Osteoblast (primary cell): Measurements from ENCODE around the gene CAMKMT. TPM values are rescaled to one million over a fixed set of nuclear protein-coding genes. Genes with fewer than 3 reads are reported as not detected.
A peak's percentile ranks its signal among the peaks of the same experiment; 100 is the strongest.

Experiments
- DNase-seq: peaks from one replicate; pipeline ENCODE4 v3.0.0; 2011; ENCODE audit warnings: low spot score, mixed read lengths; ENCODE audit not compliant: insufficient read length; ENCODE audit errors: missing footprints
- H2AFZ ChIP-seq: 2 replicates; pipeline ENCODE4 v1.6.0; 2011; ENCODE audit warnings: mild to moderate bottlenecking, low read length
- H3K27ac ChIP-seq: 2 replicates; pipeline ENCODE4 v1.5.1; 2011; ENCODE audit warnings: mild to moderate bottlenecking, low read depth, low read length, moderate library complexity
- H3K27me3 ChIP-seq: 2 replicates; pipeline ENCODE4 v1.6.0; 2012; ENCODE audit warnings: mild to moderate bottlenecking, control low read depth, inconsistent platforms, low read length, moderate library complexity; ENCODE audit not compliant: insufficient read depth
- H3K36me3 ChIP-seq: 2 replicates; pipeline ENCODE4 v1.5.1; 2011; ENCODE audit warnings: mild to moderate bottlenecking, low read length, control low read depth, moderate library complexity; ENCODE audit not compliant: insufficient read depth
- H3K4me1 ChIP-seq: 2 replicates; pipeline ENCODE4 v1.5.1; 2011; ENCODE audit warnings: mild to moderate bottlenecking, low read length, control low read depth, moderate library complexity; ENCODE audit not compliant: insufficient read depth
- H3K4me2 ChIP-seq: 2 replicates; pipeline ENCODE4 v1.6.0; 2011; ENCODE audit warnings: mild to moderate bottlenecking, low read length; ENCODE audit not compliant: insufficient read depth
- H3K4me3 ChIP-seq: fragments of 200-600 bp; sonication (generic); 3 replicates; pipeline ENCODE4 v1.5.1; 2012; ENCODE audit warnings: mild to moderate bottlenecking, low read length, inconsistent platforms; ENCODE audit not compliant: insufficient read depth
- H3K79me2 ChIP-seq: 2 replicates; pipeline ENCODE4 v1.6.0; 2012; ENCODE audit warnings: mild to moderate bottlenecking, low read length, control low read depth, inconsistent platforms; ENCODE audit not compliant: insufficient read depth
- H3K9me3 ChIP-seq: 2 replicates; pipeline ENCODE4 v1.5.1; 2011; ENCODE audit warnings: low read depth, low read length, control low read depth
- H4K20me1 ChIP-seq: 2 replicates; pipeline ENCODE4 v1.6.0; 2012; ENCODE audit warnings: mild to moderate bottlenecking, low read length, control low read depth; ENCODE audit not compliant: insufficient read depth
- total RNA-seq: library from RNA; depleted of rRNA; stranded (reverse); fragments of >200 nt; gene quantifications from 2 replicates; pipeline ENCODE4 v1.2.3, GENCODE V29; 2012
- TF ChIP-seq, protein P1 (sequence below): IDR thresholded peaks from 2 replicates; pipeline ENCODE4 v1.5.1; 2011; ENCODE audit warnings: mild to moderate bottlenecking, low read depth, low read length, moderate library complexity; ENCODE audit errors: extremely low read depth

CAMKMT gene
- total RNA-seq, 1 donor = 7.2 TPM

DNA sequence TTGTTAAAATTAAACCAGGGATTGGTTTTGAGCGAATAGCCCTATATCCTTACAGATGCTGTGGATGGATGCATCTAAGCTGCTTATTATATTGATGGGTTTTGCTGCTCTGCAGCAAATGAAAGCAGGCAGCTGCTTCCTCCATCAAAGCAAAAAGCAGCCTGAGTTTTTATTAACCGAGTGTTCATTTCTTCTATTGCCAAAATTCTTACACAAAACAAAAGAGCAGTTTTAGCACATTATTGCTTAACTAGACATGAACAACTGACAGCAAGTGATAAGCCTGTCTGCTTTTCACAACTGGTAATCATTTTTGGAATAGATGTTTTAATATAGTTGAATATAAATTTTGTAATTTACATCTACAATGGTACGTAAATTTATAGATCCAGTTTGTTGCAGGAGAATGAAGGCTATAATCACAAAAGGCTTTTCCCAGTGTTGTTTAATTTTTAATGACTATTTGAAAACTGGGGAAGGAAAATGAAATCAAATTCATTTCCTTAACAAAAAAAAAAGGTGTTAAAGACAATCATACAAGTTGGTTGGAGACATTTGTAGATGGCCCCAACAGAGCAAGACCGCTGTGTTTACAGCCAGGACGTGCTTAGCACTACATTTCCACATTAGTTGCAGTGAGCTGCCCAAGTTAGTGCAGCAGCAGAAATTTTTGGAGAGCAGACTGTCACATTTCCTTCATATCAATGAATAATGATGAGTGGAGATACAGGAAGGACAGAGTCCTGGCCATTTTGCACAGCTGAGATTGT is 326.1 kb downstream of the CAMKMT start:
- Histone ChIP-seq H3K36me3 (no peaks in the 10 kb centered on the region), H4K20me1 (no peaks in the 10 kb centered on the region)
- DNase-seq = no peak

DNA sequence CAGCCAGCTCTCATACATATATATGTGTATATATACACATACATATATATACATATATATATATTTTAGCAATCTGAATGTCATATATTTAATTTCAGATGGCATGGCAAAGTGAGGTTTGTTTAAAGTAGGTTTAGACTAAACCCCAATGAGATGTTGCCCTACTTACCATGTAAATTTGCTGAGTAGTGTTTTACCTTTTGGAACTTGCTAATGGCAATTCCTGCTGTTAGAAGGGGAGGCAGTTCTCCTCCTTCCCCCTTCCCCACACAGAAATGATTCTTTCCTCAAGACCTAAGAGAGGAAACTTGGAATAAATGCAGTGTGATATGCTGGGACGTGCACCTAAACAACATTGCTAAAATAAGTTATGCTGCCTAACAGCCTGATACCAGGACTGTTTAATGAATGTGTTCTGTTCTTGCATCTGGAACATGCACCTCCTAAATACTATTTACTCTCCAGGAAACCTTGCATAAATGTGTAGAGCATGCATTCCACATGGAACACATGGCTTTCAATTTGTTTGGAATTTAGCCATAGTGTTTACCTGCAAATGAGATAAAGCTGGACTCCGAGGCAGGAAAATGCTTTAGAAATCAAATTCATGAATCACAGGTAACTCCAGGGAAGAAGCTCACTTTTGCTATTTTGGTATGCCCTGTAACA is 326.8 kb downstream of the CAMKMT start:
- DNase-seq = peak; percentile 59
- TF ChIP-seq, protein P1, sequence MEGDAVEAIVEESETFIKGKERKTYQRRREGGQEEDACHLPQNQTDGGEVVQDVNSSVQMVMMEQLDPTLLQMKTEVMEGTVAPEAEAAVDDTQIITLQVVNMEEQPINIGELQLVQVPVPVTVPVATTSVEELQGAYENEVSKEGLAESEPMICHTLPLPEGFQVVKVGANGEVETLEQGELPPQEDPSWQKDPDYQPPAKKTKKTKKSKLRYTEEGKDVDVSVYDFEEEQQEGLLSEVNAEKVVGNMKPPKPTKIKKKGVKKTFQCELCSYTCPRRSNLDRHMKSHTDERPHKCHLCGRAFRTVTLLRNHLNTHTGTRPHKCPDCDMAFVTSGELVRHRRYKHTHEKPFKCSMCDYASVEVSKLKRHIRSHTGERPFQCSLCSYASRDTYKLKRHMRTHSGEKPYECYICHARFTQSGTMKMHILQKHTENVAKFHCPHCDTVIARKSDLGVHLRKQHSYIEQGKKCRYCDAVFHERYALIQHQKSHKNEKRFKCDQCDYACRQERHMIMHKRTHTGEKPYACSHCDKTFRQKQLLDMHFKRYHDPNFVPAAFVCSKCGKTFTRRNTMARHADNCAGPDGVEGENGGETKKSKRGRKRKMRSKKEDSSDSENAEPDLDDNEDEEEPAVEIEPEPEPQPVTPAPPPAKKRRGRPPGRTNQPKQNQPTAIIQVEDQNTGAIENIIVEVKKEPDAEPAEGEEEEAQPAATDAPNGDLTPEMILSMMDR = no peak
- no peaks in the 10 kb centered on the region for H3K4me1 ChIP-seq

More for the DNA sequence above, 326.1 kb downstream of the CAMKMT start:
- Histone ChIP-seq H3K27me3 (no peaks in the 10 kb centered on the region), H3K27ac (no peak overlapping the region), H3K4me1 (no peaks in the 10 kb centered on the region), H3K4me3 (no peak overlapping the region), H3K9me3 (no peaks in the 10 kb centered on the region), H2AFZ (no peak overlapping the region), H3K79me2 (no peaks in the 10 kb centered on the region), H3K4me2 (no peak overlapping the region)
- TF ChIP-seq, protein P1 = no peak

DNA sequence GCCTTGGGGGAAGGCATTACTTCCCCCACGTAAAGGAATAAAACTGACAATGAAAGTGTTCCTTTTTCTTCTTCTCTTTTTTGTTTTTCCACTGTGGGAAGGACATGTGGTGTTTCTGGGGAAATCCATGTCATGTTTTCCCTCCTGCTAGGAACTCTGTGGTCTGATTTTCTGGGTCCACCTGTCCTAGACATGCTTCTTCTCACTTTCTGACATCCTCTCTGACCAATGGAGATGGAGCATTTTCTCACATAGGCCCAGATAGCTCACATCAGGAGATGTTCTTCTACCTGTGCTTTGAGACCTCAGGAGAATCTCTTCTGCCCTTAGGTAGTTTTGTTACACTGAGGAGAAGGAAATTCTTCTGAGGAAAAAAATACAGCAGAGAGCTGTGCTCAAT is 327.8 kb downstream of the CAMKMT start:
- Histone ChIP-seq H3K4me3 (no peak overlapping the region), H3K4me1 (no peaks in the 10 kb centered on the region), H3K79me2 (no peaks in the 10 kb centered on the region), H3K4me2 (no peak overlapping the region), H3K27me3 (no peaks in the 10 kb centered on the region), H3K27ac (no peak overlapping the region), H4K20me1 (no peaks in the 10 kb centered on the region), H2AFZ (no peak overlapping the region), H3K9me3 (no peaks in the 10 kb centered on the region), H3K36me3 (no peaks in the 10 kb centered on the region)
- DNase-seq = no peak
- TF ChIP-seq, protein P1 = no peak

More for the DNA sequence above, 326.8 kb downstream of the CAMKMT start:
- Histone ChIP-seq H3K79me2 (no peaks in the 10 kb centered on the region), H2AFZ (no peak overlapping the region), H4K20me1 (no peaks in the 10 kb centered on the region), H3K9me3 (no peaks in the 10 kb centered on the region), H3K4me3 (no peak overlapping the region), H3K4me2 (no peak overlapping the region), H3K27ac (no peak overlapping the region), H3K27me3 (no peaks in the 10 kb centered on the region), H3K36me3 (no peaks in the 10 kb centered on the region)

DNA sequence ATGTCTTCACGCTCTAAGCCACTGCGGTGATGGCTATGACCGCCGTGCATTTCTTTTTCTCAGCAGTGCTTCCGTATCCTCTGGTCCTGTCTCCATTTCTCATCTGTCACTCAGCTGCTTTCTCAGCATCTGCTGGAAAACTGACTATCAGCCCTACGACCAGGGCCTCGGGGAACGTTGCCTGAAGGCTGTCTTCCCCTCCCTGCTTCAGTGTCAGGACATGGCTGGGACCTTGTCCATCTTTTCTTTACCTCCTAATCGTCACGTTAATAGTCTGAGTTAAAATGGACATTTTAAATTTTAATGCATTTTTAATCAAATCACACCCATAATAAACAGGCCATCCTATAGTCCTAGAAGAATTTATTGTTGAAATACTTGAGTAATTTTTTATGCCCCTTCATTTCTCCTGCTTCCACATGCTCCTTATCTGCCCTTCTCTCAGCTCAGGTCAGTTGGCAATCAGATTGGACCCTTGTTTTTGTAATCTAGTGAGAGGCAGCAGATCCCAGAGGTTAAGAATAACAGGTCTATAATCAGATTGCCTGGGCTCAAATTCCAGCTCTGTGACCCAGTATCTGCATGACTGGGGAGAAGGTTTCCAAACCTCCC is 329.5 kb downstream of the CAMKMT start:
- Histone ChIP-seq H3K36me3 (no peaks in the 10 kb centered on the region), H2AFZ (no peak overlapping the region), H3K27ac (no peak overlapping the region), H3K4me2 (no peak overlapping the region), H4K20me1 (no peaks in the 10 kb centered on the region), H3K79me2 (no peaks in the 10 kb centered on the region), H3K27me3 (no peaks in the 10 kb centered on the region), H3K4me3 (no peak overlapping the region), H3K4me1 (no peaks in the 10 kb centered on the region), H3K9me3 (no peaks in the 10 kb centered on the region)
- TF ChIP-seq, protein P1 = no peak
- DNase-seq = no peak
